HG02763 (cell line): ENCODE measurements around the gene ADGRV1.
"Not testable (repeated sequence)": the region's sequence is repeated elsewhere in the genome, so short reads cannot be mapped to it uniquely, and the experiment has no call there.

Experiments used
- ATAC-seq: cut with Tn5 transposase; IDR thresholded peaks from one replicate; pipeline ENCODE4 v1.9.1; 2021; ENCODE audit warnings: mild to moderate bottlenecking, moderate library complexity; ENCODE audit not compliant: unreplicated experiment

Gene ADGRV1

GRCh38 chr5:90897618-90898017 lies 339.0 kb downstream of the ADGRV1 start:
- ATAC-seq, result no peak

DNA sequence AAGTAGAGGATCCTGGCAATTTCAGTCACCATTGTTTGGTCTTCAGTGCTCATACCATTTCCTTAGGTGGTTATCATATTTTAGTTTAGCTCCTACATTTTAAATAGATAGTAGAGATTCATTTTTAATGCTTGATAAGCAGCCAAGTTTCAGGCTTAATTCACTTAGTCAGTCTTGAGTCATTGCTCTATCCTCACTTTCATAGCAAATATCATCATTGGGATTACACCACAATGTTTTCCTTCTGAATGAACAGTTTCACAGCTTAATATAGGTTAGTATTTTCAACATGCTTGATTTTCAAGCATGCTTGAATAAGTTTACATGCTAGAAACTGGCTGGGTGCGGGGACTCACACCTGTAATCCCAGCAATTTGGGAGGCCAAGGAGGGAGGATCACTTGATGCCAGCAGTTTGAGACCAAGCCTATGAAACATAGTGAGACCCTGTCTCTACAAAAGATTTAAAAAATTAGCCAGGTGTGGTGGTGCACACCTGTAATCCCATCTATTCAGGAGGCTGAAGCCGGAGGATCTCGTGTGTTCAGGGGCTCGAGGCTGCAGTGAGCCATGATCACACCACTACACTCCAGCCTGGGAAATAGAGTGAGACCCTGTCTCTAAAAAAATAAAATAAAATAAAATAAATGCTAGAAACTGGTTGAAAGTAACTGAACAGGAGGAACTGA lies 339.9 kb downstream of the ADGRV1 start:
- no peak for ATAC-seq

DNA sequence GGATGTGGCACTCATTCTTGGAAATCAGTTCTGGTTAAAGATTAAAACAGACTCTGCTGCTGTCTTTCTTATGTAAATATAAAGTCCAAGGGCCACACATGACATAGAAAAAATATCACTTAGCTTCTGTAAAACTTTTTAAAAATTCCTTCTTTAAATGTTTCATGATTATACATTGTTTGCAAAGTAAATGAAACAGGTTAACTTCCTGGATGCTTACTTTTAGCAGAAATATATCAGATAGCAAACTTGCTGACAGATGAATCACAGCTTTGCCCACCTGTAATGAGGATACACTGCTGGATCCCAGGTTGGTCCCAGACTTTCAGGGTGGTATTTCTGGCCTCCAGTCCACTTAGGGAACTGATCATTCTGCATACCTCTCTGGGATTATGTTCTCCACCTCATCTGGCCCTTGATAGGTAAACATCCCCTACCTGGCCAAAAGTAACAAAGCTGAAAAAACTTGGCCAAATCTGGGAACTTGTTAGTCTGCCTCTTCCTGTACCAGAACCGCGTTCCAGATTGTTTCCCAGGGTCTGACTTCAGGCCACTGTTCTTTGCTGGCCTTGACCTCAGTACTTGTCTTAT lies 340.5 kb downstream of the ADGRV1 start:
- ATAC-seq, result no peak

GRCh38 chr5:90901261-90901660 lies 342.7 kb downstream of the ADGRV1 start:
- no peak for ATAC-seq

- ATAC-seq, result no peak
Measured at GRCh38 chr5:90902170-90902569, 343.6 kb downstream of the ADGRV1 start.

GRCh38 chr5:90902651-90903386 lies 344.2 kb downstream of the ADGRV1 start:
- ATAC-seq, result no peak

DNA sequence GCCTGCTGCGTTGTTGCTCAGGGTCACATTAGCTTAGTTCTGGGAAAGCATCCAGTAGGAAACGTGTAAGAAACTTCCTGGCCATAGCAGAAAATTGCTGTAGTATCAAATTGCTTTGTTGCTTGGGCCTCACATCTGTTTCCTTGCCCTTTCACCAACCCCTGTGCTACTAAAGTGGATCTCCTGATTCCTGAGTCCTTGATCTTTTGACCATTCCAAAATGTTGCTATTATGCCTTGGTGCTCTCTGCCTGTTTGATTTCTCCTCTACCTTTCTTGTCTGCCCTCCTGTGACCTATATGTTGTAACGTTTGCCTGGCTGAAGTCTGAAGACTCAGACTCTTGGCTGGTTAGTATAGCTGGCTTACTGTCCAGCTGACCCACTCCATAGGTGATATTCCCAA lies 350.5 kb downstream of the ADGRV1 start:
- no peak for ATAC-seq

GRCh38 chr5:90909940-90910339 lies 351.3 kb downstream of the ADGRV1 start:
- no peak for ATAC-seq

- ATAC-seq, result no peak
Measured at GRCh38 chr5:90911169-90911568, 352.6 kb downstream of the ADGRV1 start.

DNA sequence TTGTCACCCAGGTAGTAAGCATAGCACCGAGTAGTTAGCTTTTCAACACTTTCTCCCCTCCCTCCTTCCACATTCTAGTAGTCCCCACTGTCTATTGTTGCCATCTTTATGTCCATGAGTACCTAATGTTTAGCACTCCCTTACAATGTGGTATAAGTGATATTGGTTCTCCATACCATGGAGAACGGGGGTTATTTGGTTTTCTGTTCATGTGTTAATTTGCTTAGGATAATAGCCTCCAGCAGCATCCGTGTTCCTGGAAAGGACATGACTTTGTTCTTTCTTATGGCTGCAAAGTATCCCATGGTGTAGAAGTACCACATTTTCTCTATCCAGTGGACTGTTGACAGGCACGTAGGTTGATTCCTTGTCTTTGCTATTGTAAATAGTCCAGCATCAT lies 353.9 kb downstream of the ADGRV1 start:
- ATAC-seq, result no peak

GRCh38 chr5:90915393-90915792 lies 356.8 kb downstream of the ADGRV1 start:
- ATAC-seq, result no peak

DNA sequence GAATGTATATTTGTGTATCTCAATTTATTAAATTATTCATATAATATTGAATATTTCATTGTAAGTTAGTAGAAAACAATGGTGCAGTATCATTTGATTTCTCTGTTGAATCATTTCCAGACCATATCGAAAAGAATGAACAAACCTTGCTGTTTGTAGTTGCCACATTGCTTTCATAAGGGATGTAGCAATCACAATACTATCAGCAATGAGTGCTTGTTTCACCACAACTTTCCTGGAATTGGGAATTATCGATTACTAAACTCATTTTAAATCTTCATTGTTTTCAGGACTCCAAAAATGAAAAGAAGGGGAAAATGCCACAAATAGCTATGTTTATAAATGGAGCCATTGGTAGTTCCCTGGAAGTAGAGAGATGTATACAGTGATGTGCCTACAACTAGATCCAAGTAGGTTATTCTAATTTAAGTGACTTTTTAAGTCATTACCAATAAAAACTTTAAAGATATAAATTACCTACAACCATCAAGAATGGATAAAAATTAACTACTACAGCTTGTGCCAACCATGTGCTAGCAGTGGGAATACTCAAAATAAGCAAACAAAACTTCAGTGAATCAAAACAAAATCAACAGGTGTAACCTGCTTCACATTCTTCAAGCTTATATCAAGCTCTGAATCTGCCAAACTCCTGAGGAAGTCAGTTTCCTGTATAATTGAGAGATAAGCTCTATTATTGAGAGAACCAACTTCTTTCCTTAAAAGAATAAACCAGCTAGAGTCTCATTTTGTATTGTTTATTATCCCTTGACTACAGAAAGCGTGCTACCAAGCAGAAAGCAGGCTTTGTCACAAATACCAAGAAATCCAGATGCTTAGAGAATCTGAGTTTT lies 358.6 kb downstream of the ADGRV1 start:
- no peak for ATAC-seq

GRCh38 chr5:90917928-90918668 lies 359.5 kb downstream of the ADGRV1 start:
- ATAC-seq, result no peak

- ATAC-seq, result no peak
Measured at GRCh38 chr5:90921418-90921973, 362.9 kb downstream of the ADGRV1 start.

DNA sequence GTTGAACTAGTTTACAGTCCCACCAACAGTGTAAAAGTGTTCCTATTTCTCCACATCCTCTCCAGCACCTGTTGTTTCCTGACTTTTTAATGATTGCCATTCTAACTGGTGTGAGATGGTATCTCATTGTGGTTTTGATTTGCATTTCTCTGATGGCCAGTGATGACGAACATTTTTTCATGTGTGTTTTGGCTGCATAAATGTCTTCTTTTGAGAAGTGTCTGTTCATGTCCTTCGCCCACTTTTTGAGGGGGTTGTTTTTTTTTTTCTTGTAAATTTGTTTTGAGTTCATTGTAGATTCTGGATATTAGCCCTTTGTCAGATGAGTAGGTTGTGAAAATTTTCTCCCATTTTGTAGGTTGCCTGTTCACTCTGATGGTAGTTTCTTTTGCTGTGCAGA lies 365.6 kb downstream of the ADGRV1 start:
- ATAC-seq, result not testable (repeated sequence)

GRCh38 chr5:90929013-90929839 lies 370.6 kb downstream of the ADGRV1 start:
- ATAC-seq, result not testable (repeated sequence)

- no peak for ATAC-seq
Measured at GRCh38 chr5:90930062-90930461, 371.5 kb downstream of the ADGRV1 start.

DNA sequence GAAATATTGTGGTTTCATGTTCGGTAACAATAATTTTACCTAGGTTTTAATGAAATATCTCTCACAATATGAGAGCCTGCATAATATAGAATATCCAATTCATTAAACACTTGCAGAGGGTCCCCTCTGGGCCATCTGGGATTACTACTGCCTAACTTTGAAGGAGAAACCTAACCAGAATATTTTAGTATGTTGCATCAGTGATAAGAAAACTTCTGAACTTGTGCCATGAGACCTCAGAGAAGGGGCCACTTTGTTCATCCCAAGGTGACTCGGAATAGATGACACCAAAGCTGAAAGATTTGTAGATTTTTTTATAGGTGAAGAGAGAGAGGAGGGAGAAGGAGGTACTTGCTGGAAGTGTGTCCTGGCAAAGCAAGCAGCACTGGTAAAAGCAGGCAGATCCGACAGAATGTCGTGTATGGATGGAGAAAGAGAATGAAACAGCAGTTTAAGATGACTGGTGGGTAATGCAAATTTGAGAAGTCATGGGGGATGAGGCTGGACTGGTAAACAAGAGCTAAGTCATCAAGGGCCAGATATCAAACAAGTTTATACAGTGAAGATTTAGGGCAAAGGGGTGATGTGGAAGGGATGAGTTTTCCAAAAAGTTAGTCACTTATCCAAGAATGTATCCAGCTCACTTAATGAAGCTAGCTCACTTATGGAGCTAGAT lies 372.3 kb downstream of the ADGRV1 start:
- no peak for ATAC-seq
